Measurements from ENCODE around the gene MED13.
"Not testable (repeated sequence)": the region's sequence is repeated elsewhere in the genome, so short reads cannot be mapped to it uniquely, and the experiment has no call there.

MED13 gene

GRCh38 chr17:62017496-62017895 lies 47.6 kb downstream of the MED13 start:
- no peaks in the 10 kb centered on the region for H3K4me1 ChIP-seq (ENCODE audit: insufficient read depth, low read length)
- H3K36me3 ChIP-seq (ENCODE audit: insufficient read depth, low read length) = peaks cover 18% of the 10 kb centered on the region
- no peak overlapping the region for H3K9ac ChIP-seq (ENCODE audit: low read depth, low read length)
- peaks cover 2% of the 10 kb centered on the region; the same call in 1 of the 2 replicates for H3K9me3 ChIP-seq (ENCODE audit: control insufficient read depth, insufficient read depth, low read length)

GRCh38 chr17:62014526-62014925 lies 50.6 kb downstream of the MED13 start:
- H3K9me3 ChIP-seq (ENCODE audit: control insufficient read depth, insufficient read depth, low read length) = peaks cover 2% of the 10 kb centered on the region; the same call in 1 of the 2 replicates
- peaks cover 21% of the 10 kb centered on the region for H3K36me3 ChIP-seq (ENCODE audit: insufficient read depth, low read length)
- H3K9ac ChIP-seq (ENCODE audit: low read depth, low read length) = no peak overlapping the region
- H3K4me1 ChIP-seq (ENCODE audit: insufficient read depth, low read length) = no peaks in the 10 kb centered on the region

- Histone ChIP-seq H3K9ac (ENCODE audit: low read depth, low read length) (no peak overlapping the region), H3K9me3 (ENCODE audit: control insufficient read depth, insufficient read depth, low read length) (0 out of 2 replicates have a peak, but pooled peaks cover 3% of the 10 kb centered on the region), H3K36me3 (ENCODE audit: insufficient read depth, low read length) (peaks cover 19% of the 10 kb centered on the region), H3K4me1 (ENCODE audit: insufficient read depth, low read length) (no peaks in the 10 kb centered on the region)
Observed at GRCh38 chr17:62009220-62009619, 55.9 kb downstream of the MED13 start.

- 0 out of 2 replicates have a peak, but pooled peaks cover 3% of the 10 kb centered on the region for H3K9me3 ChIP-seq (ENCODE audit: control insufficient read depth, insufficient read depth, low read length)
- peaks cover 19% of the 10 kb centered on the region for H3K36me3 ChIP-seq (ENCODE audit: insufficient read depth, low read length)
- no peaks in the 10 kb centered on the region for H3K4me1 ChIP-seq (ENCODE audit: insufficient read depth, low read length)
- no peak overlapping the region for H3K9ac ChIP-seq (ENCODE audit: low read depth, low read length)
Observed at GRCh38 chr17:62008294-62008693, 56.8 kb downstream of the MED13 start.

GRCh38 chr17:62004388-62004787 lies 60.7 kb downstream of the MED13 start:
- Histone ChIP-seq H3K9me3 (ENCODE audit: control insufficient read depth, insufficient read depth, low read length) (0 out of 2 replicates have a peak, but pooled peaks cover 3% of the 10 kb centered on the region), H3K36me3 (ENCODE audit: insufficient read depth, low read length) (peaks cover 8% of the 10 kb centered on the region; the same call in 1 of the 2 replicates)

GRCh38 chr17:62003141-62003540 lies 61.9 kb downstream of the MED13 start:
- H3K36me3 ChIP-seq (ENCODE audit: insufficient read depth, low read length); H3K9ac ChIP-seq (ENCODE audit: low read depth, low read length); H3K9me3 ChIP-seq (ENCODE audit: control insufficient read depth, insufficient read depth, low read length); H3K4me1 ChIP-seq (ENCODE audit: insufficient read depth, low read length): not testable (repeated sequence)

More at GRCh38 chr17:62004388-62004787, 60.7 kb downstream of the MED13 start:
- no peak overlapping the region for H3K9ac ChIP-seq (ENCODE audit: low read depth, low read length)
- no peaks in the 10 kb centered on the region for H3K4me1 ChIP-seq (ENCODE audit: insufficient read depth, low read length)

GRCh38 chr17:62001105-62001504 lies 64.0 kb downstream of the MED13 start:
- no peak overlapping the region for H3K9ac ChIP-seq (ENCODE audit: low read depth, low read length)
- H3K9me3 ChIP-seq (ENCODE audit: control insufficient read depth, insufficient read depth, low read length) = 0 out of 2 replicates have a peak, but pooled peaks cover 3% of the 10 kb centered on the region
- H3K4me1 ChIP-seq (ENCODE audit: insufficient read depth, low read length) = no peaks in the 10 kb centered on the region
- H3K36me3 ChIP-seq (ENCODE audit: insufficient read depth, low read length) = peaks cover 8% of the 10 kb centered on the region; the same call in 1 of the 2 replicates

GRCh38 chr17:62000186-62000585 lies 64.9 kb downstream of the MED13 start:
- Histone ChIP-seq H3K9ac (ENCODE audit: low read depth, low read length) (no peak overlapping the region), H3K4me1 (ENCODE audit: insufficient read depth, low read length) (no peaks in the 10 kb centered on the region), H3K36me3 (ENCODE audit: insufficient read depth, low read length) (peaks cover 8% of the 10 kb centered on the region; the same call in 1 of the 2 replicates), H3K9me3 (ENCODE audit: control insufficient read depth, insufficient read depth, low read length) (0 out of 2 replicates have a peak, but pooled peaks cover 3% of the 10 kb centered on the region)

- H3K9ac ChIP-seq (ENCODE audit: low read depth, low read length); H3K9me3 ChIP-seq (ENCODE audit: control insufficient read depth, insufficient read depth, low read length); H3K36me3 ChIP-seq (ENCODE audit: insufficient read depth, low read length); H3K4me1 ChIP-seq (ENCODE audit: insufficient read depth, low read length): not testable (repeated sequence)
Observed at GRCh38 chr17:61998534-61998933, 66.5 kb downstream of the MED13 start.

- 0 out of 2 replicates have a peak, but pooled peaks cover 3% of the 10 kb centered on the region for H3K36me3 ChIP-seq (ENCODE audit: insufficient read depth, low read length)
- H3K9ac ChIP-seq (ENCODE audit: low read depth, low read length) = no peak overlapping the region
- no peaks in the 10 kb centered on the region for H3K4me1 ChIP-seq (ENCODE audit: insufficient read depth, low read length)
- no peaks in the 10 kb centered on the region for H3K9me3 ChIP-seq (ENCODE audit: control insufficient read depth, insufficient read depth, low read length)
Observed at GRCh38 chr17:61997664-61998063, 67.4 kb downstream of the MED13 start.

GRCh38 chr17:61996916-61997605 lies 68.0 kb downstream of the MED13 start:
- H3K9ac ChIP-seq (ENCODE audit: low read depth, low read length) = no peak overlapping the region

GRCh38 chr17:61989509-61989908 lies 75.6 kb downstream of the MED13 start:
- Histone ChIP-seq H3K4me1 (ENCODE audit: insufficient read depth, low read length) (no peaks in the 10 kb centered on the region), H3K9ac (ENCODE audit: low read depth, low read length) (no peak overlapping the region), H3K36me3 (ENCODE audit: insufficient read depth, low read length) (peaks cover 11% of the 10 kb centered on the region; the same call in 1 of the 2 replicates), H3K9me3 (ENCODE audit: control insufficient read depth, insufficient read depth, low read length) (no peaks in the 10 kb centered on the region)

More at GRCh38 chr17:61996916-61997605, 68.0 kb downstream of the MED13 start:
- 0 out of 2 replicates have a peak, but pooled peaks cover 3% of the 10 kb centered on the region for H3K36me3 ChIP-seq (ENCODE audit: insufficient read depth, low read length)
- no peaks in the 10 kb centered on the region for H3K9me3 ChIP-seq (ENCODE audit: control insufficient read depth, insufficient read depth, low read length)
- H3K4me1 ChIP-seq (ENCODE audit: insufficient read depth, low read length) = no peaks in the 10 kb centered on the region

- H3K9me3 ChIP-seq (ENCODE audit: control insufficient read depth, insufficient read depth, low read length) = no peaks in the 10 kb centered on the region
- H3K9ac ChIP-seq (ENCODE audit: low read depth, low read length) = no peak overlapping the region
- no peaks in the 10 kb centered on the region for H3K4me1 ChIP-seq (ENCODE audit: insufficient read depth, low read length)
- H3K36me3 ChIP-seq (ENCODE audit: insufficient read depth, low read length) = peaks cover 29% of the 10 kb centered on the region
Observed at GRCh38 chr17:61986898-61987297, 78.2 kb downstream of the MED13 start.

GRCh38 chr17:61984821-61985220 lies 80.3 kb downstream of the MED13 start:
- peaks cover 43% of the 10 kb centered on the region for H3K36me3 ChIP-seq (ENCODE audit: insufficient read depth, low read length)

GRCh38 chr17:61981323-61981722 lies 83.8 kb downstream of the MED13 start:
- Histone ChIP-seq H3K9me3 (ENCODE audit: control insufficient read depth, insufficient read depth, low read length) (no peaks in the 10 kb centered on the region), H3K4me1 (ENCODE audit: insufficient read depth, low read length) (no peaks in the 10 kb centered on the region), H3K36me3 (ENCODE audit: insufficient read depth, low read length) (peaks cover 40% of the 10 kb centered on the region), H3K9ac (ENCODE audit: low read depth, low read length) (no peak overlapping the region)

More at GRCh38 chr17:61984821-61985220, 80.3 kb downstream of the MED13 start:
- Histone ChIP-seq H3K9me3 (ENCODE audit: control insufficient read depth, insufficient read depth, low read length) (no peaks in the 10 kb centered on the region), H3K4me1 (ENCODE audit: insufficient read depth, low read length) (no peaks in the 10 kb centered on the region), H3K9ac (ENCODE audit: low read depth, low read length) (no peak overlapping the region)
